ENCODE results near the gene ANGPTL2.

DNA sequence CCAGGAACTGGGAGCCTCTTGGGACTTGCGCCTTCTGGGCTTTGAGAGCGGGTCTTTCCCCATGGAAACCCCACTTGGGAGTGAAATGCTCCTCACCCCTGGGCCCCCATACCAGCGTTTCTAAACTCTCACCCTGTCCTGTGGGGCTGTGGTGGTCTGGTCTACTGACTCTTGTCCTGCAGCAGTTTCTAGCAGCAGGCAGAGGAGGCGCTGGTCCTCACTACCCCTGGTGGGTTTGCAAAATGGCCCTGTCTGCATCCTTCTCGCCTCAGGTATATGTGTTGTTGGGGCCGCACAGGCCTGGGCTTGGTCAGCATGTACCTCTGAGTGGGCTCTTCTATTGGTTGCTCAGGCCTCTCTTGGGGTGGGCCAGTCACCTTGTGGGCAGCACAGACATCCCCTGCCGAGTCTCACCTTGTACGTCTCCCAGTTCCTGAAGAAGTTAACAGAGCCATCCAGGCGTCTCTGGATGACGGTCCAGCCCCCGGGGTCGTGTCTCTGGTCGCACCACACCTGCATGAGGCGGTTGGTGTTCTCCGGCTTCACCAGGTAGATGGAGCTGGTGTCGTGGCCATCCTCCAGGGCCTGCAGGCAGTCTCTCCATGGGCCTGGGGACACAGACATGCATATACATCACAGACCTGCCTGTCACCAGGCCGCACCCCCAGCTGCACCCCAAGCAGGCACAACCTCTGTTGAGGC lies 29.0 kb downstream of the ANGPTL2 start:
- TF ChIP-seq SMC3 (IDR thresholded peaks at IDR 0.05) (no peak), EP300 (IDR thresholded peaks at IDR 0.05) (no peak), JUN (IDR thresholded peaks at IDR 0.05) (no peak), FOSL2 (IDR thresholded peaks at IDR 0.05) (no peak), FOSL2 (CRISPR knock-in tag; IDR thresholded peaks at IDR 0.05) (no peak), RNF2 (IDR thresholded peaks at IDR 0.05; ENCODE audit: borderline replicate concordance, low read depth) (no peak)
- TF ChIP-seq, protein P1, sequence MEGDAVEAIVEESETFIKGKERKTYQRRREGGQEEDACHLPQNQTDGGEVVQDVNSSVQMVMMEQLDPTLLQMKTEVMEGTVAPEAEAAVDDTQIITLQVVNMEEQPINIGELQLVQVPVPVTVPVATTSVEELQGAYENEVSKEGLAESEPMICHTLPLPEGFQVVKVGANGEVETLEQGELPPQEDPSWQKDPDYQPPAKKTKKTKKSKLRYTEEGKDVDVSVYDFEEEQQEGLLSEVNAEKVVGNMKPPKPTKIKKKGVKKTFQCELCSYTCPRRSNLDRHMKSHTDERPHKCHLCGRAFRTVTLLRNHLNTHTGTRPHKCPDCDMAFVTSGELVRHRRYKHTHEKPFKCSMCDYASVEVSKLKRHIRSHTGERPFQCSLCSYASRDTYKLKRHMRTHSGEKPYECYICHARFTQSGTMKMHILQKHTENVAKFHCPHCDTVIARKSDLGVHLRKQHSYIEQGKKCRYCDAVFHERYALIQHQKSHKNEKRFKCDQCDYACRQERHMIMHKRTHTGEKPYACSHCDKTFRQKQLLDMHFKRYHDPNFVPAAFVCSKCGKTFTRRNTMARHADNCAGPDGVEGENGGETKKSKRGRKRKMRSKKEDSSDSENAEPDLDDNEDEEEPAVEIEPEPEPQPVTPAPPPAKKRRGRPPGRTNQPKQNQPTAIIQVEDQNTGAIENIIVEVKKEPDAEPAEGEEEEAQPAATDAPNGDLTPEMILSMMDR (IDR thresholded peaks at IDR 0.05), result no peak
- TF ChIP-seq, protein P2, sequence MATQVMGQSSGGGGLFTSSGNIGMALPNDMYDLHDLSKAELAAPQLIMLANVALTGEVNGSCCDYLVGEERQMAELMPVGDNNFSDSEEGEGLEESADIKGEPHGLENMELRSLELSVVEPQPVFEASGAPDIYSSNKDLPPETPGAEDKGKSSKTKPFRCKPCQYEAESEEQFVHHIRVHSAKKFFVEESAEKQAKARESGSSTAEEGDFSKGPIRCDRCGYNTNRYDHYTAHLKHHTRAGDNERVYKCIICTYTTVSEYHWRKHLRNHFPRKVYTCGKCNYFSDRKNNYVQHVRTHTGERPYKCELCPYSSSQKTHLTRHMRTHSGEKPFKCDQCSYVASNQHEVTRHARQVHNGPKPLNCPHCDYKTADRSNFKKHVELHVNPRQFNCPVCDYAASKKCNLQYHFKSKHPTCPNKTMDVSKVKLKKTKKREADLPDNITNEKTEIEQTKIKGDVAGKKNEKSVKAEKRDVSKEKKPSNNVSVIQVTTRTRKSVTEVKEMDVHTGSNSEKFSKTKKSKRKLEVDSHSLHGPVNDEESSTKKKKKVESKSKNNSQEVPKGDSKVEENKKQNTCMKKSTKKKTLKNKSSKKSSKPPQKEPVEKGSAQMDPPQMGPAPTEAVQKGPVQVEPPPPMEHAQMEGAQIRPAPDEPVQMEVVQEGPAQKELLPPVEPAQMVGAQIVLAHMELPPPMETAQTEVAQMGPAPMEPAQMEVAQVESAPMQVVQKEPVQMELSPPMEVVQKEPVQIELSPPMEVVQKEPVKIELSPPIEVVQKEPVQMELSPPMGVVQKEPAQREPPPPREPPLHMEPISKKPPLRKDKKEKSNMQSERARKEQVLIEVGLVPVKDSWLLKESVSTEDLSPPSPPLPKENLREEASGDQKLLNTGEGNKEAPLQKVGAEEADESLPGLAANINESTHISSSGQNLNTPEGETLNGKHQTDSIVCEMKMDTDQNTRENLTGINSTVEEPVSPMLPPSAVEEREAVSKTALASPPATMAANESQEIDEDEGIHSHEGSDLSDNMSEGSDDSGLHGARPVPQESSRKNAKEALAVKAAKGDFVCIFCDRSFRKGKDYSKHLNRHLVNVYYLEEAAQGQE (IDR thresholded peaks at IDR 0.05), result no peak
- TF ChIP-seq, protein P3, sequence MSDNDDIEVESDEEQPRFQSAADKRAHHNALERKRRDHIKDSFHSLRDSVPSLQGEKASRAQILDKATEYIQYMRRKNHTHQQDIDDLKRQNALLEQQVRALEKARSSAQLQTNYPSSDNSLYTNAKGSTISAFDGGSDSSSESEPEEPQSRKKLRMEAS (IDR thresholded peaks at IDR 0.05), result no peak

Data from A549 (cell line).